HepG2 (cell line): ENCODE data around the gene SPAG7. TPM values are rescaled to one million over a fixed set of nuclear protein-coding genes. Genes with fewer than 3 reads are reported as not detected.

ENCODE experiments used
- ARID3A ChIP-seq: IDR thresholded peaks from 2 replicates; pipeline ENCODE4 v1.6.1; 2012; ENCODE audit warnings: low read depth, low read length, improper control_type of control experiment
- ARNTL ChIP-seq: sonication (generic); formaldehyde crosslinking; IDR thresholded peaks from 2 replicates; pipeline ENCODE4 v1.4.0; 2020; ENCODE audit warnings: mild to moderate bottlenecking, missing genetic modification reagents
- BATF2 ChIP-seq: sonication (generic); formaldehyde crosslinking; IDR thresholded peaks from 2 replicates; pipeline ENCODE4 v1.8.0; 2022; ENCODE audit warnings: mild to moderate bottlenecking, missing genetic modification reagents, moderate library complexity
- FOXM1 ChIP-seq: sonication (generic); formaldehyde crosslinking; IDR thresholded peaks from 2 replicates; pipeline ENCODE4 v1.5.0; 2020; ENCODE audit warnings: missing genetic modification reagents
- GLI4 ChIP-seq: sonication (generic); formaldehyde crosslinking; IDR thresholded peaks from 2 replicates; pipeline ENCODE4 v1.5.1; 2020; ENCODE audit warnings: missing genetic modification reagents, mild to moderate bottlenecking, moderate library complexity, borderline replicate concordance
- HDAC2 ChIP-seq: sonication (generic); formaldehyde crosslinking; IDR thresholded peaks from 2 replicates; pipeline ENCODE4 v1.4.0; 2020; ENCODE audit warnings: missing genetic modification reagents
- HMGA1 ChIP-seq: sonication (generic); formaldehyde crosslinking; conservative IDR thresholded peaks from 2 replicates; pipeline ENCODE4 v1.4.0; 2020; ENCODE audit warnings: missing genetic modification reagents
- HOMEZ ChIP-seq: IDR thresholded peaks from 2 replicates; pipeline ENCODE4 v1.6.1; 2016; ENCODE audit warnings: low read depth
- MXI1 ChIP-seq: IDR thresholded peaks from 3 replicates; pipeline ENCODE4 v1.6.1; 2012; ENCODE audit warnings: low read depth, low read length, inconsistent platforms, borderline replicate concordance
- POLR2AphosphoS5 ChIP-seq: IDR thresholded peaks from 2 replicates; pipeline ENCODE4 v1.6.1; 2012; ENCODE audit warnings: low read depth, low read length
- RBM22 ChIP-seq: fragments of 200-400 bp; formaldehyde crosslinking; optimal IDR thresholded peaks from 2 replicates; pipeline ENCODE3; 2017; ENCODE audit warnings: mild to moderate bottlenecking, low read length, moderate library complexity
- RORA ChIP-seq: sonication (generic); formaldehyde crosslinking; IDR thresholded peaks from 2 replicates; pipeline ENCODE4 v1.5.0; 2020; ENCODE audit warnings: mild to moderate bottlenecking, missing genetic modification reagents, moderate library complexity
- SKI ChIP-seq: fragments of 450-650 bp; IDR thresholded peaks from one replicate; pipeline ENCODE4 v1.6.1; 2018; ENCODE audit warnings: mild to moderate bottlenecking; ENCODE audit not compliant: partially characterized antibody
- SMAD9 ChIP-seq: sonication (generic); formaldehyde crosslinking; IDR thresholded peaks from 2 replicates; pipeline ENCODE4 v1.5.1; 2020; ENCODE audit warnings: mild to moderate bottlenecking, missing genetic modification reagents
- TGIF2 ChIP-seq: IDR thresholded peaks from 2 replicates; pipeline ENCODE4 v1.6.1; 2016; ENCODE audit warnings: control low read depth, missing compliant biosample characterization
- ZBTB1 ChIP-seq: sonication (generic); formaldehyde crosslinking; IDR thresholded peaks from 2 replicates; pipeline ENCODE4 v1.4.0; 2020; ENCODE audit warnings: missing genetic modification reagents, borderline replicate concordance
- ZNF296 ChIP-seq: sonication (generic); formaldehyde crosslinking; conservative IDR thresholded peaks from 2 replicates; pipeline ENCODE4 v1.5.0; 2020; ENCODE audit warnings: mild to moderate bottlenecking, missing genetic modification reagents
- ZNF550 ChIP-seq: sonication (generic); formaldehyde crosslinking; IDR thresholded peaks from 2 replicates; pipeline ENCODE4 v1.4.0; 2020; ENCODE audit warnings: mild to moderate bottlenecking, missing genetic modification reagents, borderline replicate concordance
- ZNF597 ChIP-seq: sonication (generic); formaldehyde crosslinking; IDR thresholded peaks from 2 replicates; pipeline ENCODE4 v1.5.0; 2020; ENCODE audit warnings: missing genetic modification reagents
- ZNF770 ChIP-seq: sonication (generic); formaldehyde crosslinking; IDR thresholded peaks from 2 replicates; pipeline ENCODE4 v1.5.0; 2020; ENCODE audit warnings: mild to moderate bottlenecking, missing genetic modification reagents
- polyA plus RNA-seq, 8 experiments: library from polyadenylated mRNA; depleted of rRNA in 3 of 8; stranded (reverse) in 7 of 8; unstranded in 1 of 8; fragments of >200 nt; fragmentation: Illumina TruSeq in 4 of 8; extraction: Trizol in 4 of 8; gene quantifications; 2 replicates each; pipeline versions ENCODE4 v1.2.1 to v1.2.3, GENCODE V29; 2011 to 2016; ENCODE audit warnings: low read depth in 4 of 8, missing spikeins in 1 of 8, mixed read lengths in 1 of 8; ENCODE audit not compliant: insufficient read depth in 1 of 8
- total RNA-seq, 5 experiments: library from RNA; depleted of rRNA; stranded (reverse); fragments of >200 nt; fragmentation: Illumina TruSeq; extraction: Trizol; gene quantifications; 2 replicates each; pipeline ENCODE4 v1.2.3, GENCODE V29; 2016; ENCODE audit warnings: low read depth in 1 of 5
- TF ChIP-seq, protein P1 (sequence below): sonication (generic); formaldehyde crosslinking; IDR thresholded peaks from 2 replicates; pipeline ENCODE4 v1.5.0; 2020; ENCODE audit warnings: mild to moderate bottlenecking, missing genetic modification reagents, moderate library complexity

SPAG7 gene
- total and polyA plus RNA-seq, 2 of the 13 experiments (the other 11 are each of a cell fraction or from before 2014, with no cell fraction given), result 51.0 to 59.0 TPM

GRCh38 chr17:4986951-4987766 lies 19.5 kb upstream of the SPAG7 start, which contains the start of gene CAMTA2 (continued):
- no peak for TF ChIP-seq RBM22
- no peak for TF ChIP-seq ZNF597 (CRISPR knock-in tag)
- peak; percentile 52; the same call in 1 of the 2 replicates for TF ChIP-seq POLR2AphosphoS5
- TF ChIP-seq ARNTL (CRISPR knock-in tag), result no peak
- TF ChIP-seq ZNF550, result no peak
- TF ChIP-seq HOMEZ, result peak; percentile 31; the same call in 1 of the 2 replicates
- peak; percentile 44 for TF ChIP-seq SKI
- no peak for TF ChIP-seq HDAC2 (CRISPR knock-in tag)
- TF ChIP-seq FOXM1 (CRISPR knock-in tag), result no peak
- TF ChIP-seq ZBTB1 (CRISPR knock-in tag), result no peak
- TF ChIP-seq, protein P1, sequence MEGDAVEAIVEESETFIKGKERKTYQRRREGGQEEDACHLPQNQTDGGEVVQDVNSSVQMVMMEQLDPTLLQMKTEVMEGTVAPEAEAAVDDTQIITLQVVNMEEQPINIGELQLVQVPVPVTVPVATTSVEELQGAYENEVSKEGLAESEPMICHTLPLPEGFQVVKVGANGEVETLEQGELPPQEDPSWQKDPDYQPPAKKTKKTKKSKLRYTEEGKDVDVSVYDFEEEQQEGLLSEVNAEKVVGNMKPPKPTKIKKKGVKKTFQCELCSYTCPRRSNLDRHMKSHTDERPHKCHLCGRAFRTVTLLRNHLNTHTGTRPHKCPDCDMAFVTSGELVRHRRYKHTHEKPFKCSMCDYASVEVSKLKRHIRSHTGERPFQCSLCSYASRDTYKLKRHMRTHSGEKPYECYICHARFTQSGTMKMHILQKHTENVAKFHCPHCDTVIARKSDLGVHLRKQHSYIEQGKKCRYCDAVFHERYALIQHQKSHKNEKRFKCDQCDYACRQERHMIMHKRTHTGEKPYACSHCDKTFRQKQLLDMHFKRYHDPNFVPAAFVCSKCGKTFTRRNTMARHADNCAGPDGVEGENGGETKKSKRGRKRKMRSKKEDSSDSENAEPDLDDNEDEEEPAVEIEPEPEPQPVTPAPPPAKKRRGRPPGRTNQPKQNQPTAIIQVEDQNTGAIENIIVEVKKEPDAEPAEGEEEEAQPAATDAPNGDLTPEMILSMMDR (CRISPR knock-in tag), result peak; percentile 87
- TF ChIP-seq TGIF2 (CRISPR knock-in tag), result 0 out of 2 replicates have a peak, but pooled peaks have one; percentile 57
- TF ChIP-seq SMAD9 (CRISPR knock-in tag), result no peak
- TF ChIP-seq ZNF296 (CRISPR knock-in tag), result no peak
- TF ChIP-seq RORA (CRISPR knock-in tag), result no peak
- TF ChIP-seq MXI1, result peak; percentile 26; the same call in 1 of the 3 replicates
- TF ChIP-seq ZNF770 (CRISPR knock-in tag), result peak; percentile 50
- no peak for TF ChIP-seq ARID3A
- TF ChIP-seq GLI4 (CRISPR knock-in tag), result no peak
- TF ChIP-seq HMGA1, result no peak
- TF ChIP-seq BATF2, result no peak; the same call in 1 of the 2 replicates
